Measurements from ENCODE around the gene TMX3.

Gene TMX3

DNA sequence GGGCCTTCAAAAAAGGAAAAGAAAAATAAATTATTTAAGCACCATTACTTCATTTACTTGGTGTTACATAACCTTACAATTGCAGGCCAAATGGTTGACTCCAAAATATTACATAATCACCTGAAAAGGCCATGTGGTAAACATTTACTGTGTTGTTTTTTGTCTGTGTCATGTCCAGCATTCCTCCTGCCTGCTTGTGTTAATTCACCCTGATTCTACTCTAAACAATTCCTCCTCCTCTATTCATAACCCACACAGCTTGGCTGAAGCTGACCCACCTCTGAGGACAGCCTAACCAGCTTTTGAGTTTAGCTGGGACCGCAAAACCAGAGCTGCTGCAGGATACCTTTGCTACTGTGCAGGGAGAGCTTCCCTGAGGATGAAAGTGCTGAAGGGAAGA lies 35.4 kb downstream of the TMX3 start:
- Mint-ChIP-seq H3K36me3 (ENCODE audit: low read depth) (peaks cover 54% of the 10 kb centered on the region), H3K9me3 (no peaks in the 10 kb centered on the region), H3K27ac (no peak overlapping the region), H3K4me1 (no peaks in the 10 kb centered on the region), H3K4me3 (no peak overlapping the region), H3K27me3 (ENCODE audit: low read depth) (no peaks in the 10 kb centered on the region)
- TF ChIP-seq, protein P1, sequence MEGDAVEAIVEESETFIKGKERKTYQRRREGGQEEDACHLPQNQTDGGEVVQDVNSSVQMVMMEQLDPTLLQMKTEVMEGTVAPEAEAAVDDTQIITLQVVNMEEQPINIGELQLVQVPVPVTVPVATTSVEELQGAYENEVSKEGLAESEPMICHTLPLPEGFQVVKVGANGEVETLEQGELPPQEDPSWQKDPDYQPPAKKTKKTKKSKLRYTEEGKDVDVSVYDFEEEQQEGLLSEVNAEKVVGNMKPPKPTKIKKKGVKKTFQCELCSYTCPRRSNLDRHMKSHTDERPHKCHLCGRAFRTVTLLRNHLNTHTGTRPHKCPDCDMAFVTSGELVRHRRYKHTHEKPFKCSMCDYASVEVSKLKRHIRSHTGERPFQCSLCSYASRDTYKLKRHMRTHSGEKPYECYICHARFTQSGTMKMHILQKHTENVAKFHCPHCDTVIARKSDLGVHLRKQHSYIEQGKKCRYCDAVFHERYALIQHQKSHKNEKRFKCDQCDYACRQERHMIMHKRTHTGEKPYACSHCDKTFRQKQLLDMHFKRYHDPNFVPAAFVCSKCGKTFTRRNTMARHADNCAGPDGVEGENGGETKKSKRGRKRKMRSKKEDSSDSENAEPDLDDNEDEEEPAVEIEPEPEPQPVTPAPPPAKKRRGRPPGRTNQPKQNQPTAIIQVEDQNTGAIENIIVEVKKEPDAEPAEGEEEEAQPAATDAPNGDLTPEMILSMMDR (IDR thresholded peaks at IDR 0.05; ENCODE audit: unreplicated experiment in 3 of 3): no peak

DNA sequence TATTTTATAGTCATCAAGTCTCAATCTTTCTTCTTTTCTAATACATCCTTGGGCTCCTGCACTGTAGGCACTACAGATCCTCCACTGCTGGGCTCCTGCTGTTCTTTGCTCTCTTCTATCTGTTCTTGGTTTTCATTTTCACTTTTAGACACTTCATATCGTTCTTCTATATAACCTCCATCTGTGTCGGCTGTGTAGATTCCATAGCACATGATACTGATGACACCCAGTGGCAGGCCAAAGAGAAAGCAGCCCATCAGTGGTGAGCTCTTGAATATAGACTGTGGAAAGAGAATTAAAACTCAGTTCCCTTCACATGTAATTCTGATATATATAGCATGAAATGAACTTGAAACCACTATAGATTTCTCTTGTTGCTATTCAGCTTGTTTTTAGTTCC lies 38.0 kb downstream of the TMX3 start:
- TF ChIP-seq, protein P1 (IDR thresholded peaks at IDR 0.05; ENCODE audit: unreplicated experiment in 3 of 3): no peak
- H3K27ac Mint-ChIP-seq: no peak overlapping the region
- no peak overlapping the region for H3K4me3 Mint-ChIP-seq
- no peaks in the 10 kb centered on the region for H3K27me3 Mint-ChIP-seq (ENCODE audit: low read depth)
- H3K9me3 Mint-ChIP-seq: no peaks in the 10 kb centered on the region
- H3K36me3 Mint-ChIP-seq (ENCODE audit: low read depth): peaks cover 52% of the 10 kb centered on the region
- no peaks in the 10 kb centered on the region for H3K4me1 Mint-ChIP-seq

DNA sequence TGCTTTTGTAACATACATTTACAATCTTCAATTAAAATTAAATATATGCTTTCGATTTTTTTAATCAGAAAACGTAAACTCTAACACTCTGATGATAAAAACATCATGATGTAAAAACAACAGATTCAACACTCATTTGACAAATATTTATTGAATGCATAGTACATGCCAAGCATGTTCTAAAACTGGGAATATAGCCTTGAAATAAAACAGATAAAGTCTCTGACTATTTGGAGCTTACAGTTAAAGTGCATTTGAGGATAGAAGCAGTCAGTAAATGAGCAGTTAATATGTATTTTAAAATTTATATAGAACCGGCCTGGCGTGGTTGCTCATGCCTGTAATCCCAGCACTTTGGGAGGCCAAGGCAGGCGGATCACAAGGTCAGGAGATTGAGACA lies 47.8 kb downstream of the TMX3 start:
- no peaks in the 10 kb centered on the region for H3K27me3 Mint-ChIP-seq (ENCODE audit: low read depth)
- no peaks in the 10 kb centered on the region for H3K36me3 Mint-ChIP-seq (ENCODE audit: low read depth)
- TF ChIP-seq, protein P1 (IDR thresholded peaks at IDR 0.05; ENCODE audit: unreplicated experiment in 3 of 3): no peak
- peaks cover 4% of the 10 kb centered on the region for H3K4me1 Mint-ChIP-seq
- no peak overlapping the region for H3K4me3 Mint-ChIP-seq
- no peak overlapping the region for H3K27ac Mint-ChIP-seq
- H3K9me3 Mint-ChIP-seq: peaks cover 9% of the 10 kb centered on the region

DNA sequence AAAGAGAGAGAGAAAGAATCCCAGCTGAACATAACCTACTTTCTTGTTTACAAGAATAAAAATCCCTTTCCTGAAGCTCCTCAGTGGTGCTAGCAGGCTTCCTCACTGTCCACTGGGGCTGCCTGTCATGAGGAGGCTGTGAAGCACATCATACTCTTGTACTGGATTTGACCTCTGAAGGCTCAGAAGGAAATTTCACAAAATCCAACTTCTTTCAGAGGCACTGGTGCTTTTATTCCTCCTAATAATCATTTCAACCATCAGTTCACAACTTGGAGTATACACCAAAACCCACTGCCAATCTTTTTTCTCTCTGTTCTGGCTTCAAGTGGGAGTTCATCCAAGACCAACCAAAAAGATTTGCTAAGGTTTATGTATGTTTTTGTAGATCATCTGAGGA lies 48.5 kb downstream of the TMX3 start:
- H3K4me1 Mint-ChIP-seq: peaks cover 4% of the 10 kb centered on the region
- peaks cover 9% of the 10 kb centered on the region for H3K9me3 Mint-ChIP-seq
- H3K27me3 Mint-ChIP-seq (ENCODE audit: low read depth): no peaks in the 10 kb centered on the region
- TF ChIP-seq, protein P1 (IDR thresholded peaks at IDR 0.05; ENCODE audit: unreplicated experiment in 3 of 3): no peak
- H3K36me3 Mint-ChIP-seq (ENCODE audit: low read depth): no peaks in the 10 kb centered on the region
- H3K4me3 Mint-ChIP-seq: no peak overlapping the region
- H3K27ac Mint-ChIP-seq: peak overlapping the region in 1 of 3 experiments; percentile 70

DNA sequence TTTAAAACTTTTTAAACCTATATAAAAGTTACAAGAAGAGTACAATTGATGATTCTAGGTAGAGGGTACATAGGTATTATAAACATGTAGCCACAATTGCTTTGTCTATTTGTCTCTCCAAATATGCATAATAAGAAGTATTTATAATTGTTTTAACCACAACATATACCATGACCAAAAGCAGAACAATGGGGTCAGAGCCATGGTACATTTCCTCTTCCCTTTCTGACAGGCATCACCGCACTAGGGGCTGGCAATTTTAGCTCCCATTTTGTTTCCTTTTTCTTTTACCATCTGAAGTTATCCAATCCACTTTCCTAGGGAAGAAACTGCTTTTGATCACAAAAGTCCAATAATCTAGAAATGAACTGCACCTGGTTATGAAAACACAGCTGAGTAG lies 49.3 kb downstream of the TMX3 start:
- H3K27ac Mint-ChIP-seq: no peak overlapping the region
- peaks cover 9% of the 10 kb centered on the region for H3K9me3 Mint-ChIP-seq
- H3K4me3 Mint-ChIP-seq: no peak overlapping the region
- no peaks in the 10 kb centered on the region for H3K36me3 Mint-ChIP-seq (ENCODE audit: low read depth)
- TF ChIP-seq, protein P1 (IDR thresholded peaks at IDR 0.05; ENCODE audit: unreplicated experiment in 3 of 3): no peak
- H3K4me1 Mint-ChIP-seq: peaks cover 4% of the 10 kb centered on the region
- no peaks in the 10 kb centered on the region for H3K27me3 Mint-ChIP-seq (ENCODE audit: low read depth)

DNA sequence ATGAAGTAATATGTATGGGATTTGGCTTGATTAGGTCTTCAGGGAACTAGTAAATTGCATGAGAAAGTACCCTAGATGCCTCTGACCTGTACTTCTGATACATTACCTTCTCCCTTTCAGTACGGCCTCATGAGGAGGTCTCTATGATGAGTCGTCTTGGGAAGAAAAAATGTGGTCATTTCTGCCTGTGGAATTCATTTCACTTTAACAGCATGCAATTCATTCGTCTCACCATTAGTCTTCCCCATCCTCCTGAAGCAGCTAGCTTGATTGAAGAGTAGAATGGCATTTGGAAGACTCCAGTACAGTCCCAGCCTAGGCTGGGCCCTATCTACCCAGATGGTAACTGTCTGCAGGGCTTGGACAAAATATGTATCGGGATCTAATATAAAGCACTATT lies 52.2 kb downstream of the TMX3 start:
- Mint-ChIP-seq H3K9me3 (peaks cover 2% of the 10 kb centered on the region), H3K4me3 (no peak overlapping the region), H3K36me3 (ENCODE audit: low read depth) (no peaks in the 10 kb centered on the region), H3K27ac (no peak overlapping the region), H3K27me3 (ENCODE audit: low read depth) (no peaks in the 10 kb centered on the region), H3K4me1 (peaks cover 4% of the 10 kb centered on the region)
- TF ChIP-seq, protein P1 (IDR thresholded peaks at IDR 0.05; ENCODE audit: unreplicated experiment in 3 of 3): no peak

Data from nephron (organoid).